Activated naive CD4-positive, alpha-beta T cell treated with Interleukin-2 at 50 U/mL for 16 hours (primary cell): ENCODE data around the gene RTP3.
"Not testable (repeated sequence)": the region's sequence is repeated elsewhere in the genome, so short reads cannot be mapped to it uniquely, and the experiment has no call there.

Experiments
- DNase-seq: peaks from one replicate; pipeline ENCODE4 v3.0.0-alpha.2; 2020

The RTP3 gene

GRCh38 chr3:46520531-46520930 lies 22.8 kb downstream of the RTP3 start:
- DNase-seq, result no peak

GRCh38 chr3:46521096-46521495 lies 23.3 kb downstream of the RTP3 start:
- no peak for DNase-seq

- not testable (repeated sequence) for DNase-seq
Measured at GRCh38 chr3:46522201-46522600, 24.4 kb downstream of the RTP3 start.

GRCh38 chr3:46523556-46523955 lies 25.8 kb downstream of the RTP3 start:
- no peak for DNase-seq

- no peak for DNase-seq
Measured at GRCh38 chr3:46524008-46524407, 26.2 kb downstream of the RTP3 start.

GRCh38 chr3:46524832-46525231 lies 27.1 kb downstream of the RTP3 start:
- no peak for DNase-seq

GRCh38 chr3:46527239-46527638 lies 29.5 kb downstream of the RTP3 start:
- DNase-seq, result no peak

GRCh38 chr3:46533091-46533490 lies 35.3 kb downstream of the RTP3 start:
- DNase-seq, result no peak

- no peak for DNase-seq
Measured at GRCh38 chr3:46535746-46536145, 38.0 kb downstream of the RTP3 start.

GRCh38 chr3:46536758-46537157 lies 39.0 kb downstream of the RTP3 start:
- DNase-seq, result no peak

GRCh38 chr3:46537316-46537715 lies 39.5 kb downstream of the RTP3 start:
- DNase-seq, result no peak

GRCh38 chr3:46537779-46538178 lies 40.0 kb downstream of the RTP3 start:
- DNase-seq, result no peak

- not testable (repeated sequence) for DNase-seq
Measured at GRCh38 chr3:46538425-46538802, 40.6 kb downstream of the RTP3 start.

GRCh38 chr3:46538803-46539442 lies 41.1 kb downstream of the RTP3 start:
- peak; percentile 70 for DNase-seq

GRCh38 chr3:46539443-46540005 lies 41.7 kb downstream of the RTP3 start:
- DNase-seq, result no peak

- no peak for DNase-seq
Measured at GRCh38 chr3:46540550-46540949, 42.8 kb downstream of the RTP3 start.

- no peak for DNase-seq
Measured at GRCh38 chr3:46541835-46542234, 44.1 kb downstream of the RTP3 start.

- DNase-seq, result no peak
Measured at GRCh38 chr3:46542344-46542743, 44.6 kb downstream of the RTP3 start.

- DNase-seq, result no peak
Measured at GRCh38 chr3:46542801-46543201, 45.0 kb downstream of the RTP3 start.

GRCh38 chr3:46544771-46545503 lies 47.2 kb downstream of the RTP3 start:
- DNase-seq, result no peak

GRCh38 chr3:46545818-46546630 lies 48.2 kb downstream of the RTP3 start:
- no peak for DNase-seq

- no peak for DNase-seq
Measured at GRCh38 chr3:46546896-46547440, 49.2 kb downstream of the RTP3 start.

GRCh38 chr3:46548611-46549010 lies 50.8 kb downstream of the RTP3 start:
- not testable (repeated sequence) for DNase-seq
